COLO829 (cell line): ENCODE data around the gene GSG1L.
"Not testable (repeated sequence)": the region's sequence is repeated elsewhere in the genome, so short reads cannot be mapped to it uniquely, and the experiment has no call there.

Experiments used
- DNase-seq: peaks from one replicate; pipeline ENCODE4 v3.0.0; 2012; ENCODE audit warnings: low spot score

The GSG1L gene

DNA sequence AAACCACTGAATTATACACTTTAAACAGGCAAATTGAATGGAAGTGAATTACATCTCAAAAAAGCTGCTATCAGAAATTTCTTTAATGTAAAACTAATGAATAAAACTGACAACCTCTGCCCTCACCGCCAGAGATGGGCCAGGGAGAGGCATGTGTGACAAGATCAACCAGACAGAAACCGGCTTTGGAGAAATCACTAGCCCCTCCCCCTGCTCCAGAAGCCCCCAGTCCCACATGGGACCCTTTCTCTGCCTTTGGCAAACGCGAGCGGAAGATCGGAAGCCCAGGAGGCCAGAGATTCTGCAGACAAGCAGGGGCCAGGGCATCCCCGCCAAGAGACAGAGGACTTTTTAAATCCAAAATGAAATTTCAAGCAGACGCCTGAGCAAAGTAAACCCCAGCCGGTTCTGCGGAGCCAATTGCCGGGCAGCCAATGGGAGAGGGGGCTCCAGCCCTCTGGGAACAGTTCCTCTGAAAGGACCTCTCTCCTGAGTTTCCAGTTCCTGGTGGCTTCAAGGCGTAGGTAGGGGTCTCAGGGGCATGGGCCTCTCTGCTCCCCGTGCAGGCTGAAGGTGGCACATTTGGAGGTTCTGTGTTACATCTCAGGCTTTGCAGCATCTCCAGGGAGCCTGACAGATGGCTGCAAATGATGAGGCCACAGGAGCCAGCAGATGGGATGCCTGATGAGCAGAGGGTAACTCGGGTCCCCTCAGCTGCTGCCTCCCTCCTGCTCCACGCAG is 118.1 kb downstream of the GSG1L start:
- DNase-seq, result no peak

DNA sequence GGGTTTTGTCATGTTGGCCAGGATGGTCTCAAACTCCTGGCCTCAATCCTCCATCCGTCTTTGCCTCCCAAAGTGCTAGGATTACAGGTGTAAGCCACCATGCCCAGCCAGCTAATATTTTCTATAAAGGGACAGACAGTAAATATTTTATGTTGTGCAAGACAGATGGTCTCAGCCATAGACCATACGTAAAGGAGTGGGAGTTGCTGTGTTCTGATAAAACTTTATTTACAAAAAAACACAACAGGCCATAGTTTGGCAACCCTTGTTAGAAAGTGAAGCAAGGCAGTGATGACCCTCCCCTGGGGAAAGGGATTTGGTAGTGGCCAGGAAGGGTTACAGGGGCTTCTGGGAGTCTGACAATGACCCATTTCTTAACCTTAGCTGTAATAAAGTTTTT is 119.7 kb downstream of the GSG1L start:
- no peak for DNase-seq

DNA sequence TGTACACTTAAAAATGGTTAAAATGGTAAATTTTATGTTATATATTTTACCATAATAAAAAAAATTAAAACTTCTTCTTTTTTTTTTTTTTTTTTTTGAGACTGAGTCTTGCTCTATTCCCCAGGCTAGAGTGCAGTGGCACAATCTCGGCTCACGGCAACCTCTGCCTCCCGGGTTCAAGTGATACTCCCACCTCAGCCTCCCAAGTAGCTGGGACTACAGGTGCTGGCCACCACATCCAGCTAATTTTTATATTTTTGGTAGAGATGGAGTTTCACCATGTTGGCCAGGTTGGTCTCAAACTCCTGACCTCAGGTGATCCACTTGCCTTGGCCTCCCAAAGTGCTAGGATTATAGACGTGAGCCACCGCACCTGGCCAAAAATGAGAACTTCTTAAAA is 121.4 kb downstream of the GSG1L start:
- not testable (repeated sequence) for DNase-seq

DNA sequence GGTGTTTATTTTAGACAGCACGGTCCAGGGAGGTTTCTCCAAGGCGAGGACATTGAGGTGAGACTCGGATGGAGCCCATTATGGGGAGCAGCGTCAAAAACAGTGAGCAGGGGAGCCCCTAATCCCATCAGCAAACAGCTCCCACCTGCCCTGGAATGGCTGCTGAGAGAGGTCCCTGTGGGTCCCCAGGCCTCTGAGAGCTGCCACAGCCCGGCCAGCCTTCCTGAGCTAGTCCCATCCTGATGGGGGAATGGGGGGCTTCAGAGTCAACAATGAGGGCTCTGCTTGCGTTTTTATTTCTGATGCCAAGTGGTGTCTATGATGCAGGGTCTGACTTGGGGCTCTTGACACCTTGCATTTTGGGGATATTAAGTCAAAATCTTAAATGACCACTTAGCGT is 128.4 kb downstream of the GSG1L start:
- no peak for DNase-seq

DNA sequence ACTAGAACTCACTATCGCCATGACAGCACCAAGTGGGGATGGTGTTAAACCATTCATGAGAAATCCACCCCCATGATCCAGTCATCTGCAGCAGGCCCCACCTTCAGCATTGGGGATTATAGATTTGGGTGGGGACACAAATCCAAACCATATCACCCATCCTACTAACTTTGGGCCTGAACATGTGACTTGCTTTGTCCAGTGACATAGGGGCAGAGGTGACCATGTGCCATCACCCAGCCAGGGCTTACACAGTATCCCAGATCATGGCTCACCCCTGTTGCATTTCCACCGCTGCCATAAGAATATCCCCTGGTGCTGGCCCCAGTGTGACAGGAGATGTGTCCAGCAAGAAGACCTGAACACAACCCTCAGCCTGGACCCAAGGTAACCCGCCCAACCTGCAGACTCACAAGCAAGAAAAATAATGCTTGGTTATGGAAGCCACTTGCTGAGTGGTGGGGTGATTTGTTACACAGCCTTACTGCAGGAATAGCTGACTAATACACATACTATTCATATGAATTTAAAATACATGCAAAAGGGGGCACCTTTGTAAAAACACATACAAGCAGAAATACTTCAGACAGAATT is 130.9 kb downstream of the GSG1L start:
- no peak for DNase-seq

DNA sequence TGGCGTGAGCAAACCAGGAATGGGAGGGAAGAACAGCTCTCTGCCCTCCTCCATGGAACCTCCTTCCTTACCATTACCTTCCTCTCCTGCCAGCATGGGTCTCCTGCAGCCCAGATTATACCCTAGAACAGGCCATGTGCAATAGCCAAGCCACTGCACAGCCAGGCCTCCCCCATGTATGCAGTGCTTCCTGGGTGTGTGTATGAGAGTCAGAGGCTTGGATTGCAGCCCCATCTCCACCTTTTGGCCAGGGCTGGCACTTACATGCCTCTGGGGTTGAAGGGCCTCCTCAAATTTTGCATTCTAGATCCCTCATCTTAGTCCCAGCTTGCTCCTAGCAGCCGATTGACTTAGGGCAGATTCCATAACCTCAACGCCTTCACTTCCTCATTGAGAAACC is 133.7 kb downstream of the GSG1L start:
- no peak for DNase-seq

DNA sequence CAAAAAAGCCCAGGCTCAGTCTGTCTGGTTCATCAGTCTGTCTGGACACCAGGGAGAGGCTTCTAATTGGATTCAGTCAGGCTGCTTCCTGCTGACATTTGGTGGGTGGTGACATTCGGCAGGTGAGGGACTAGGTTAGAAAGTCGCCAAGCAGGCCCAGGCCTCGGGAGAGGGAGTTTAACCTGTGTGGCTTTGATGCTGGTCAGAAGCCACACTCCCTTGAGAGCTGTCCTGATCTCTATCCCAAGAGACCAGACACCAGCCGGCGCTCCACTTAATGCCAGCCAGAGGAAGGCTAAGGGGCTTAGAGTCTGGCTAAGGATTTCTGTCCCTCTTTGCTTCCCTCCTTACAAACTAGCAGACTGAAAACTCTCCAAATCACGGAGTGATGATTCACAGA is 135.0 kb downstream of the GSG1L start:
- no peak for DNase-seq

DNA sequence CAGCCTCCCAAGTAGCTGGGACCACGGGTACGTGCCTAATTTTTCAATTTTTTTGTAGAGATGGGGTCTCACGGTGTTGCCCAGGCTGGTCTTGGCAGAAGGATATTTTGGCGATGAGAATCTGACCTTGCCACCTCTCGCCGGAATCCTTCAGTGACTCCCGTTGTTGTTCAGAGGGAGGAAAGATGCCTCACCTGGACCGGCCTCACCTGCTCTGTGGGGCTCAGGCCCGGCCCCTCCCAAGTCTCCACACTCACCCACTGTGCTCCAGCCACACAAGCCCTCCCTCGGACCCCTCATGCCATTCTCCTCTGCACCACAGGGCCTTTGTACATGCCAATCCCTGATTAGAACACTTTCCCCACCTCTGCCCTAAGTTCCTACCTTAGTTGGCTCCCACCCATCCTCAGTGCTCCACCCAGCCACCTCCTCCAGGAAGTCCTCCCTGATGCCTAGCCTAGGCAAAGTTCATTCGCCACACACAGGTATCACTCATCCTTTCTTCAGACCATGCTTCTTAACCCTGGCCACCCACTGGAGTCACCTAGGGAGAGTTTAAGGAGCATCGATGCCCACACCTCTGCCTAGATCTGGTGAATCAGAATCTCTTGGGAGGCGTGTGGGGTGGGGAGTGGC is 136.1 kb downstream of the GSG1L start:
- DNase-seq, result no peak

DNA sequence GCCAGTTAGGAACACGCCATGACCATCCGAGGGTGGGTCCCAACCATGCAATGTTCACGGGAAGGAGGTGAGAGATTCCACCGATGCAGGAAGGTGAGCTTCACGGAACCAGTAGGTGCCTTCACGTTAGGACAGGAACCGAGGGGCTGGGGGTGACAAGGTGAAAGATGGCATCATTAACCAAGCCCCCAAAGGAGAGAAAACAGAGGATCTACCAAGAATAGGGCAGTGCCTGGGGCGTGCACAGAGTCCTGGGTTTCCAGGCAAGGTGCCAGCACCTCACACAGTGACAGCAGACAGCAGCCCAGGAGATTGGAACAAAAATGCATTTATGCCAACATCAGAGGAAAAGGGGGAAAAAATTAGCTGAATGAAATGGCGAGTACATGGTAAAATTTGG is 137.9 kb downstream of the GSG1L start:
- DNase-seq, result no peak

DNA sequence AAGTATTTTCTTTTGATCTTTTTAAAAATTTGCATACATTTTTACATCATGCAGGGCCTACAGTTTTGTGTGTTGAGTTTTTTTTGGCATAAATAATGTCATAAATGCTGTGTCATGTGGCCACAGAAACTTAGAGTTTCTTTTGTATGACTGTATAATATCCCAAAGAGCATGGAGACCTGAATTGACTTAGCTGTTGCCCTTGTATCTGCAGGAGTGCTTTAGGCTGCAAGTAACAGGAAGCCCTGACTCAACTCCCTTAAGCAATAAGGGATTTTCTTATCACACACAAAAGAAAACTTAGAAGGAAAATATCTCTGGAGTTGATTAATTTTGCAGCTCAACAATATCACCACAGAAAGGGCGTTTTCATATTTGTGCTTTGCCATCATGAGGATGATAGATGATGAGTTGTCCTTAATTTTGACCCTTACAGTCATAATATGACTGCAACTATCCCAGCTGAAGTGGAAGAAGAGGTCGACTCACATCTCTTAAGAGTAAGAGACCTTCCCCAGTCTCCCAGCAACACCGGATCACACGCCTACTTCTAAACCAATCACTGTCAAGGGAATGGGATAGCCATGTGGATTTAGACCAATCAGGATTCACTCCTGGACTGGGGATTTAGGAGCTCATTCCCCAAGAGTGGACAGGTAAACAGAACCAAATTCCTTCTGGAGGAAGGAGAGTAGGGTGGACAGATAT is 138.9 kb downstream of the GSG1L start:
- no peak for DNase-seq

DNA sequence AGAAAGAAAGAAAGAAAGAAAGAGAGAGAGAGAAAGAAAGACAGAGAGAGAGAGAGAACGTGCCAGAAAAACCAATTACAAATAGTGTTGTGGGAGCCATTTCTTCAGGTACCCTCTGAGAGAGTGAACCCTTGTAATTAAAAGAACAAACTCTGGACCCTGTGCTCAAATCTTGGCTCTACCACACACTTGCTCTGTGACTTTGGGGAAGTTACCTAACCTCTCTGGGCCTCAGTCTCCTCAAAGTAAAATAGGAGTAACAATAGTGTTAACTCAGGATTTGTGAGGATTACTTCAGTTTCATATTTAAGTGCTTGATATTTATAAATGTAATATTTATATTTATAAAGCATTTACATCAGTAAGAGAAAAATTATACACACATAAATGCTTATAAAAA is 139.8 kb downstream of the GSG1L start:
- DNase-seq, result no peak

DNA sequence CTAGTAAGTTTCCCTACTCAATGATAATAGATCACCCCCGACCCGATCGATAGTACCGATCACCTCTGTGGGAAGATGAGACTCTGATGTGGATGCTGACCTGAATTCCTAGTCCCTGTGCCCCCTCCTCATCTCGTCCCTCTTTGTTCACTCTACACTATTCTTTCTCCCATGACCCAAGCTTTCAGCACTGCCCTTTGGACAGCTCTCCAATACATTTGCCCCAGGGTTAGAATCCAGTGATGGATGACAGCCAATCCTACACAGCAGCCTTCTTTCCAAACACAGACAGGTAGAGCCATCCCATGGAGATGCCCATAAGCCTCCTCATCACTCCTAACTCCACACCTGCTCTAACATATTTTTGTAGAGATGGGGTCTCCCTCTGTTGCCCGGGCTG is 141.1 kb downstream of the GSG1L start:
- DNase-seq, result no peak

DNA sequence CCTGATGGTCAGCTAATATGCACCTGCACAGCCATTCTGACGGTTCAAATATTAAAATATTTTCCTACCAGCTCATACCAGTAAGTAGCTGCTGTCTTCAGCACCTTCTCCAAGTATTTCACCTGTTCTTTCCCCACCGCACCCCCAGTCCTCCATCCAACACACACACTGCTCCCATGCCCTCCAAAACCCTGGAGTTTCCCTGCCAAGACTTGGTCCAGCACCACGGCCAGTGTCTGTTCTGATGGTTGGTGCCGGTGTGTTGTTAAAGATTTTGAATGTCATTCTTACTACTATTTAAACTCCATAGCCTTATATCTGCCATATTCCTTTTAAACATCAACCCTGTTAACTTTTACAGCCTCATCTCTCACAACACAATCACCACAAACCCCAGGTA is 142.4 kb downstream of the GSG1L start:
- DNase-seq, result no peak

DNA sequence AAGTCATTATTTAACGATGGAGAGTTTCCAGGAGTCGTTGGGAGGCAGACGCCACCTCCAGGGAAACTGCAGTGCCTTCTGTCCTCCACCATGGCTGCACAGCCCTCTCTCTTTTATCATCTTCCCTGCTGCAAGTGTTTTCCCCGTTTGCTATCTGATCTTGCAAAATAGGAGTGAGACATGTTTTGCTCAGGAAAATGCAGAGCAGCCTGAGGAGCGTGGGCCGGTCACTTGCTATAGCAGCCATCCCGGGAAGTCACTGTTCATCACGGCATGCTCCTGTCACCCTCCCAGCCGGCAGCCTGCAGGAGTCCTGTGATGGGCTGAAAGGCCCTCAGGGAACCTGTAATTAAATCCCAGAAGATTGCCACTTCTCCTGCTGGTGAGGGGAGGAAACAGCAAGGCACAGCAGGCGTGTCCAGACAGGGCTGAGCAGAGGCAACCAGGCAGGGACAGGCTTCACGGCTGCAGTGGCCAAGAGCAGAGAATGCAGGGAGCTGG is 143.1 kb downstream of the GSG1L start:
- DNase-seq, result peak; percentile 21

DNA sequence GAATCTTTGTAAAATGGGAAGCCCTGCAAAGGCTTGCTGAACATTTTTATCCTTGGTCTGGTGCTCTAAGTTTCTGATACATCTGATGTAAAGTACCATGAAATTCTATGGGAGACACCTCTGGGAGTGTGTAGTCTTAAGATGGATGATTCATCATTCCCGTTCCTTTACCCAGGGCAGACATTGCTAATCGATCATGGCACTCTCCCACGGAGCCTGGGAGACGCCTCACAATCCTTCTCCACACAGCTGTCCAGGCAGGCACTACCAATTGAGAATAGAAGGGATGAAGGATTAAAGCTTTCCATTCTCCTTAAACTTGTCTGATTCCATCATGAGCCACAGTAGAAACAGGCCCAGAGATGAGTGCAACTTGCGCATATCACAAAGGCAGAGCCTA is 144.8 kb downstream of the GSG1L start:
- no peak for DNase-seq

DNA sequence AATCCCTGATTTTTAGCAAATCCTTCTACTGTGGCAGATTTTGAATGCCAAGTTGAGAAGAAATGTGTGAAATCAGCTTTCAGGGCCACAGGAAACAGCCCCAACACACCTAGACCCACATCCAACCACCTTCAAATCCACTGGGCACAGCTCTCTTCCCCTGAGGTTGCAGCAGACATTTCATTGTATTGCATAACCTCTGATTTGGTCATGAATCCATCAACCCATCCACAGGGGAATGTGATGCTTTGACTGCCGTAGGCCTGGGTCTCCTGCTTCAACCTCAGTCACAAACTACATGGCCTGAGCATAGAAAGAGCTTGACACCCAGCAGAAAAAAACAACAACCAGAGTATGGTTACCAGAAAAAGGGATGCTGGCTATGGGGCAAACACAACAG is 145.6 kb downstream of the GSG1L start:
- DNase-seq, result no peak

DNA sequence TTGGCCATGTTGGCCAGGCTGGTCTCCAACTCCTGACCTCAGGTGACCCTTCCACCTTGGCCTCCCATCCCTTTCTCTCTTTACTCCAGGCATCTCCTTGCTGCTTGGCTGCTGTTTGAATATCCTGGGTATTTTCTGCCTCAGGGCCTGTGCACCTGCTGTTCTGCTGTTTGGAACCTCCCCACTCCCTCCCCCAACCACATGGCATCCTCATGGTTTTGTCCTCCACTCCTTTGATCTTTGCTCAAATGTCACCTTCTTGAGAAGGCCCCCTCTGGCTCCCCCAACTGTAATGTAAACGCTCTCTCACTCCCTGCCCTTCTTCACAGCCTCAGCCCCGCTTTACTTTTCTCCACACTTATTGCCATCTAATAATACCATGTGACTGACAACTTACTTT is 152.0 kb downstream of the GSG1L start:
- DNase-seq, result no peak

DNA sequence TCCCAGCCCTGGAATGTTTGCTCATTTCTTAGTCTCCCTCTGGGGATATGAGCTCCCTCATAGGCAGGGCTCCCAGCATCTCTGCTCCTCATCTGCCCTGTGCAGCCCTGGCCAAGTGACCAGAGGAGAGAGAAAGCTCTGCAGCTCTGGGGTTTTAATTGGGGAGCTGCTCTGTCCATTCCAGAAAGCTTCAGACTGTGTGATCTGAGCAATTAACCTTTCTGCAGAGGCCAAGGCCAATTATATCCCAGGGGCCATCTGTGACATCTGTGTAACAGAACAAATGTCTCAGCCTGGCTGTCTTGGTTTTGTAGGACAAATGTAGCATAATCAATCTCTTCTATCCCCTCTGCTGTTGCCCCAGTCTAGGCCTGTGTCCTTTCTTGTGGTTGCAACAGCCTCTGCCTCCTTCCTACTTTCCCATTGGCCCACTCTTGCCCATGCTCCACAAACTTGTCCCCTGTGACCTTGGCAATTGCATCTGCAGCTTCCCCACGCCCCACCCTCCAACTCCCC is 156.0 kb downstream of the GSG1L start:
- no peak for DNase-seq

DNA sequence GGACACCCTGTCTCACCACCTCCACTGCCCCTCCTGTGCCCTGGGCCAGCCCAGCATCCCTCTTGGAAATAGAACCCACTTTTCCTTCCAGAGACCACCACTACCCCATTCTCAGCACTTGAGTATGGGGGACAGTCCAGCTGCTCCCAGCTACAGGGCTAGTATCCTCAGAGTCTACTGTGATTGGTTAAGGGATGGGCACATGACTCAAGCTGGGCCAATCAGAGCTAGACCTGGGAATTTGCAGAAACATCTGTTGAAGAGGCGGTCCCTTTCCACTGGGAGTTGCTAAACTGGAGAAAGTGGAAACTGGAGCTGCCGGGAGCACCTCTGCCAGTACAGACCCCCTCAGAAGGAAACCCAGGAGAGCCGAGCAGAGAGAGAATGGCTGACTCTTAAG is 156.6 kb downstream of the GSG1L start:
- DNase-seq, result no peak

DNA sequence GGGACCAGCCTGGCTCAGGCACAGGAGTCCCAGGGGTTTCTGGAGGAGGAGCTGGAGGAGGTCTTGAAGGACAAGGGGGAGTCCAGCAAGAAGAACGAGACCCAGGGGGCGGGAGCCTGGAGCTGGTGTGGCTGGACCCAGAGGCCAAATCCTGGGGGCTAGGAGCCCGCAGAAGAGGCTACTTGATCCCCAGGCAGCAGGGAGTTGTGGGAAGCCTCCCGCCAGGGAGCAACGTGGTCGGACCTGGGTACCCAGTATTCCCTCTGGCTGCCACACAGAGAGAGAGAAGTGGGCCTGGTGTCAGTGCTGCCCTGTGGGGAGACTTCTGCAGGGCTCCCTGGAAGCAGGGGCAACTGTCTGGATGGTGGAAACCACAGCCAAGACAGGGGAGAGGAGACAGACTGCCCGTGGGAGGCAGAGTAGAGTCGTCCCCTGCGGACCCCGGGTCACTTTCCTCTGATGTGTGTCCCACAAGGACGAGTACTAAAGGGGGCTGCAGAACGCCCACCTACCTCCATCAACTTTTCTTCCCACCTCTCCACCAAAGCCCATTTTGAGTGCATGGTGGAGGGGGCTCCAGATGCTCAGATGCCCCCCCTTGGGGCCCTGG is 160.4 kb downstream of the GSG1L start:
- DNase-seq, result no peak

DNA sequence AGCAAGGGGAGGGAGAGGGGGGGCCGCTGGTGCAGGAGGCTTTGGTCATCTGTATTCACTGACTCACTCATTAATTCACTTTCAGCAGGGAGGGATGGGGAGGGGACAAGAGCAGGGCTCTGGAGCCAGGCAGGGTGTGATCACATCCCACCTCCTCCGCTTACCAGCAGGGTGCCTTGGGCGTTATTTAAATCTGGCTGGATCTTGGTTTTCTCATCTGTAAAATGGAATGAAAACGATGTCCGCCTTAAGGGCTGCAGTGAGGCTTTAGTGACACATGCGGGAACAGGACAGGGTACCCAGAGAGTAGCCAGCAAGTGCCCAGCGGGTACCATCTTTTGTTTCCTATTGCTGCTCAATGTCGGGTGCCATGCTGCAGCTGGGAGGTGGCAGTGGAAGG is 161.0 kb downstream of the GSG1L start:
- no peak for DNase-seq

DNA sequence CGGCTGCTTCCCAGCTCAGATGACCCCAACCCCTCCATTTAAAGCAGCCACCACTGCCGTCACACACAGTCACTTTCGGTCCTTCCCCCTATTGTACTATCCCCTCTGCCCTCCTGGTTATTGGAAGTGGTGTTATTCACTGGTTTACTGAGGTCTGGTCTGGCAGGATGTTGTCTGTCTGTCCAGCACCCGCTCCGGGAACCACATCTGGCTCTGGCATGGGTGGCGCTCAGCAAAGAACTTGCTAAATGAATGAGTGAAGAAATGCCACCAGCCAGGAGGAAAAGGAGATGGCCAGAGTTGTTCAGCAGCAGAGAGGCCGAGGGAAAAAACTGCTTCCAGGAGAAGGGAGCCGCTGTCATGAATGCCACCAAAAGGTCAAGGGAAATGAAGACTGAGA is 161.6 kb downstream of the GSG1L start:
- no peak for DNase-seq
